Measurements from ENCODE around the gene APOL1. TPM values are rescaled to one million over a fixed set of nuclear protein-coding genes. Genes with fewer than 3 reads are reported as not detected.

Gene APOL1
- total and polyA plus RNA-seq, 4 donors = 7.7 to 129 (median 59.5) TPM

DNA sequence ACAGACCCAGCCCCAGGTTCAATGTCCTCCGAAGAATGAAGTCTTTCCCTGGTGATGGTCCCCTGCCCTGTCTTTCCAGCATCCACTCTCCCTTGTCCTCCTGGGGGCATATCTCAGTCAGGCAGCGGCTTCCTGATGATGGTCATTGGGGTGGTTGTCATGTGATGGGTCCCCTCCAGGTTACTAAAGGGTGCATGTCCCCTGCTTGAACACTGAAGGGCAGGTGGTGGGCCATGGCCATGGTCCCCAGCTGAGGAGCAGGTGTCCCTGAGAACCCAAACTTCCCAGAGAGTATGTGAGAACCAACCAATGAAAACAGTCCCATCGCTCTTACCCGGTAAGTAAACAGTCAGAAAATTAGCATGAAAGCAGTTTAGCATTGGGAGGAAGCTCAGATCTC lies 14.1 kb downstream of the APOL1 start:
- WGBS = 95% methylated on average over 4 of the region's 4 CpGs
- TF ChIP-seq FOXA1 (IDR thresholded peaks at IDR 0.05) = no peak
- TF ChIP-seq YY1 (IDR thresholded peaks at IDR 0.05) = no peak
- TF ChIP-seq RXRA (IDR thresholded peaks at IDR 0.05) = no peak
- no peak for TF ChIP-seq JUND (IDR thresholded peaks at IDR 0.05)
- TF ChIP-seq EGR1 (IDR thresholded peaks at IDR 0.05; ENCODE audit: low read depth in 2 of 2) = no peak
- TF ChIP-seq, protein P1, sequence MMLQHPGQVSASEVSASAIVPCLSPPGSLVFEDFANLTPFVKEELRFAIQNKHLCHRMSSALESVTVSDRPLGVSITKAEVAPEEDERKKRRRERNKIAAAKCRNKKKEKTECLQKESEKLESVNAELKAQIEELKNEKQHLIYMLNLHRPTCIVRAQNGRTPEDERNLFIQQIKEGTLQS (IDR thresholded peaks at IDR 0.05) = no peak
- TF ChIP-seq NR2F2 (IDR thresholded peaks at IDR 0.05) = no peak
- TF ChIP-seq FOXA2 (IDR thresholded peaks at IDR 0.05) = no peak
- TF ChIP-seq SP1 (IDR thresholded peaks at IDR 0.05) = no peak
- TF ChIP-seq, protein P2, sequence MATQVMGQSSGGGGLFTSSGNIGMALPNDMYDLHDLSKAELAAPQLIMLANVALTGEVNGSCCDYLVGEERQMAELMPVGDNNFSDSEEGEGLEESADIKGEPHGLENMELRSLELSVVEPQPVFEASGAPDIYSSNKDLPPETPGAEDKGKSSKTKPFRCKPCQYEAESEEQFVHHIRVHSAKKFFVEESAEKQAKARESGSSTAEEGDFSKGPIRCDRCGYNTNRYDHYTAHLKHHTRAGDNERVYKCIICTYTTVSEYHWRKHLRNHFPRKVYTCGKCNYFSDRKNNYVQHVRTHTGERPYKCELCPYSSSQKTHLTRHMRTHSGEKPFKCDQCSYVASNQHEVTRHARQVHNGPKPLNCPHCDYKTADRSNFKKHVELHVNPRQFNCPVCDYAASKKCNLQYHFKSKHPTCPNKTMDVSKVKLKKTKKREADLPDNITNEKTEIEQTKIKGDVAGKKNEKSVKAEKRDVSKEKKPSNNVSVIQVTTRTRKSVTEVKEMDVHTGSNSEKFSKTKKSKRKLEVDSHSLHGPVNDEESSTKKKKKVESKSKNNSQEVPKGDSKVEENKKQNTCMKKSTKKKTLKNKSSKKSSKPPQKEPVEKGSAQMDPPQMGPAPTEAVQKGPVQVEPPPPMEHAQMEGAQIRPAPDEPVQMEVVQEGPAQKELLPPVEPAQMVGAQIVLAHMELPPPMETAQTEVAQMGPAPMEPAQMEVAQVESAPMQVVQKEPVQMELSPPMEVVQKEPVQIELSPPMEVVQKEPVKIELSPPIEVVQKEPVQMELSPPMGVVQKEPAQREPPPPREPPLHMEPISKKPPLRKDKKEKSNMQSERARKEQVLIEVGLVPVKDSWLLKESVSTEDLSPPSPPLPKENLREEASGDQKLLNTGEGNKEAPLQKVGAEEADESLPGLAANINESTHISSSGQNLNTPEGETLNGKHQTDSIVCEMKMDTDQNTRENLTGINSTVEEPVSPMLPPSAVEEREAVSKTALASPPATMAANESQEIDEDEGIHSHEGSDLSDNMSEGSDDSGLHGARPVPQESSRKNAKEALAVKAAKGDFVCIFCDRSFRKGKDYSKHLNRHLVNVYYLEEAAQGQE (IDR thresholded peaks at IDR 0.05) = no peak
- TF ChIP-seq, protein P3, sequence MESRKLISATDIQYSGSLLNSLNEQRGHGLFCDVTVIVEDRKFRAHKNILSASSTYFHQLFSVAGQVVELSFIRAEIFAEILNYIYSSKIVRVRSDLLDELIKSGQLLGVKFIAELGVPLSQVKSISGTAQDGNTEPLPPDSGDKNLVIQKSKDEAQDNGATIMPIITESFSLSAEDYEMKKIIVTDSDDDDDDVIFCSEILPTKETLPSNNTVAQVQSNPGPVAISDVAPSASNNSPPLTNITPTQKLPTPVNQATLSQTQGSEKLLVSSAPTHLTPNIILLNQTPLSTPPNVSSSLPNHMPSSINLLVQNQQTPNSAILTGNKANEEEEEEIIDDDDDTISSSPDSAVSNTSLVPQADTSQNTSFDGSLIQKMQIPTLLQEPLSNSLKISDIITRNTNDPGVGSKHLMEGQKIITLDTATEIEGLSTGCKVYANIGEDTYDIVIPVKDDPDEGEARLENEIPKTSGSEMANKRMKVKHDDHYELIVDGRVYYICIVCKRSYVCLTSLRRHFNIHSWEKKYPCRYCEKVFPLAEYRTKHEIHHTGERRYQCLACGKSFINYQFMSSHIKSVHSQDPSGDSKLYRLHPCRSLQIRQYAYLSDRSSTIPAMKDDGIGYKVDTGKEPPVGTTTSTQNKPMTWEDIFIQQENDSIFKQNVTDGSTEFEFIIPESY (IDR thresholded peaks at IDR 0.05) = no peak
- TF ChIP-seq, protein P4, sequence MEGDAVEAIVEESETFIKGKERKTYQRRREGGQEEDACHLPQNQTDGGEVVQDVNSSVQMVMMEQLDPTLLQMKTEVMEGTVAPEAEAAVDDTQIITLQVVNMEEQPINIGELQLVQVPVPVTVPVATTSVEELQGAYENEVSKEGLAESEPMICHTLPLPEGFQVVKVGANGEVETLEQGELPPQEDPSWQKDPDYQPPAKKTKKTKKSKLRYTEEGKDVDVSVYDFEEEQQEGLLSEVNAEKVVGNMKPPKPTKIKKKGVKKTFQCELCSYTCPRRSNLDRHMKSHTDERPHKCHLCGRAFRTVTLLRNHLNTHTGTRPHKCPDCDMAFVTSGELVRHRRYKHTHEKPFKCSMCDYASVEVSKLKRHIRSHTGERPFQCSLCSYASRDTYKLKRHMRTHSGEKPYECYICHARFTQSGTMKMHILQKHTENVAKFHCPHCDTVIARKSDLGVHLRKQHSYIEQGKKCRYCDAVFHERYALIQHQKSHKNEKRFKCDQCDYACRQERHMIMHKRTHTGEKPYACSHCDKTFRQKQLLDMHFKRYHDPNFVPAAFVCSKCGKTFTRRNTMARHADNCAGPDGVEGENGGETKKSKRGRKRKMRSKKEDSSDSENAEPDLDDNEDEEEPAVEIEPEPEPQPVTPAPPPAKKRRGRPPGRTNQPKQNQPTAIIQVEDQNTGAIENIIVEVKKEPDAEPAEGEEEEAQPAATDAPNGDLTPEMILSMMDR (IDR thresholded peaks at IDR 0.05; ENCODE audit: low read depth, low read length, missing input control) = no peak
- no peak for TF ChIP-seq TAF1 (conservative IDR thresholded peaks at IDR 0.05)
- TF ChIP-seq GABPA (IDR thresholded peaks at IDR 0.05 in 1 of 2, conservative IDR thresholded peaks at IDR 0.05 in 1 of 2) = no peak
- TF ChIP-seq HNF4G (IDR thresholded peaks at IDR 0.05) = no peak
- TF ChIP-seq RAD21 (IDR thresholded peaks at IDR 0.05) = no peak
- TF ChIP-seq, protein P5, sequence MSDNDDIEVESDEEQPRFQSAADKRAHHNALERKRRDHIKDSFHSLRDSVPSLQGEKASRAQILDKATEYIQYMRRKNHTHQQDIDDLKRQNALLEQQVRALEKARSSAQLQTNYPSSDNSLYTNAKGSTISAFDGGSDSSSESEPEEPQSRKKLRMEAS (IDR thresholded peaks at IDR 0.05) = no peak
- TF ChIP-seq HNF4A (conservative IDR thresholded peaks at IDR 0.05) = no peak
- Histone ChIP-seq H3K9ac (ENCODE audit: low read depth in 1 of 2, low read length in 2 of 2) (no peak overlapping the region), H3K27ac (ENCODE audit: low read depth in 1 of 2, low read length in 2 of 2) (no peak overlapping the region), H3K4me1 (ENCODE audit: control insufficient read depth in 4 of 4, insufficient read depth in 4 of 4, low read length in 3 of 4) (peaks cover 7 to 29% (median 21%) of the 10 kb centered on the region in 4 donors), H3K36me3 (ENCODE audit: control insufficient read depth in 4 of 4, insufficient read depth in 3 of 4, low read depth in 1 of 4, low read length in 3 of 4) (peaks cover 7 to 26% (median 16%) of the 10 kb centered on the region in 4 donors), H3K27me3 (ENCODE audit: control insufficient read depth in 4 of 4, insufficient read depth in 4 of 4, low read length in 3 of 4) (no peaks in the 10 kb centered on the region), H3K4me3 (ENCODE audit: low read depth in 1 of 3, low read length in 3 of 3) (no peak overlapping the region), H3K9me3 (ENCODE audit: control insufficient read depth in 4 of 4, low read length in 3 of 4) (no peaks in the 10 kb centered on the region)
- DNase-seq (ENCODE audit: low spot score) = no peak
